GM12872 (cell line): Measurements from ENCODE around the gene ZNF443.

Experiments used
- TF ChIP-seq, protein P1 (sequence below): IDR thresholded peaks from 3 replicates; pipeline ENCODE4 v1.5.1; 2011; ENCODE audit warnings: low read depth, mild to moderate bottlenecking, low read length, moderate library complexity; ENCODE audit not compliant: insufficient read depth

ZNF443 gene

DNA sequence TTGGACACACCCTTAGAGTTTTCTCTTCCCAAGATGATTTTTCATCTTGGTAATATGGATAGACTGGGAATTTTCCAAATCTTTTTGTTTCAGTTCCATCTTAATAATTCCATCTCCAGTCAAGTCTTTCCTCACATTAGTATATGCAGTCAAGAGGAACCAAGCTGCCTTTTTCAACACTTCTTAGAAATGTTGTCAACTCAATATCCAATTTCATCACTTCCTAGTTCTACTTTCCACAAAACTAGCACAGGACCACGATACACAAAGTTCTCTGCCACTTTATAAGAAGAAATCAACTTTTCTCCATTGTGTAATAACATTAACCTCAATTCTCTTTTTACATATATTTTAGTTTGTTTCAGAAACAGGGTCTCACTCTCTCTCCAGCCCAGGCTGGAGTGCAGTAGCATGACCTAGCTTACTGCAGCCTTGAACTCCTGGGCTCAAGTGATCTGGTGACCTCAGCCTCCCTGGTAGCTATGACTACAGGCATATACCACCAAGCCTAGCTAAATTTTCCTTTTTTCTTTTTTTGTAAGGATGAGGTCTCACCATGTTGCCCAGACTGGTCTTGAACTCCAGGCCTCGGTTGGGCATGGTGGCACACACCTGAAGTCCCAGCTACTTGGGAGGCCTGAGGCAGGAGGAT lies 15.5 kb downstream of the ZNF443 start:
- TF ChIP-seq, protein P1, sequence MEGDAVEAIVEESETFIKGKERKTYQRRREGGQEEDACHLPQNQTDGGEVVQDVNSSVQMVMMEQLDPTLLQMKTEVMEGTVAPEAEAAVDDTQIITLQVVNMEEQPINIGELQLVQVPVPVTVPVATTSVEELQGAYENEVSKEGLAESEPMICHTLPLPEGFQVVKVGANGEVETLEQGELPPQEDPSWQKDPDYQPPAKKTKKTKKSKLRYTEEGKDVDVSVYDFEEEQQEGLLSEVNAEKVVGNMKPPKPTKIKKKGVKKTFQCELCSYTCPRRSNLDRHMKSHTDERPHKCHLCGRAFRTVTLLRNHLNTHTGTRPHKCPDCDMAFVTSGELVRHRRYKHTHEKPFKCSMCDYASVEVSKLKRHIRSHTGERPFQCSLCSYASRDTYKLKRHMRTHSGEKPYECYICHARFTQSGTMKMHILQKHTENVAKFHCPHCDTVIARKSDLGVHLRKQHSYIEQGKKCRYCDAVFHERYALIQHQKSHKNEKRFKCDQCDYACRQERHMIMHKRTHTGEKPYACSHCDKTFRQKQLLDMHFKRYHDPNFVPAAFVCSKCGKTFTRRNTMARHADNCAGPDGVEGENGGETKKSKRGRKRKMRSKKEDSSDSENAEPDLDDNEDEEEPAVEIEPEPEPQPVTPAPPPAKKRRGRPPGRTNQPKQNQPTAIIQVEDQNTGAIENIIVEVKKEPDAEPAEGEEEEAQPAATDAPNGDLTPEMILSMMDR = no peak

DNA sequence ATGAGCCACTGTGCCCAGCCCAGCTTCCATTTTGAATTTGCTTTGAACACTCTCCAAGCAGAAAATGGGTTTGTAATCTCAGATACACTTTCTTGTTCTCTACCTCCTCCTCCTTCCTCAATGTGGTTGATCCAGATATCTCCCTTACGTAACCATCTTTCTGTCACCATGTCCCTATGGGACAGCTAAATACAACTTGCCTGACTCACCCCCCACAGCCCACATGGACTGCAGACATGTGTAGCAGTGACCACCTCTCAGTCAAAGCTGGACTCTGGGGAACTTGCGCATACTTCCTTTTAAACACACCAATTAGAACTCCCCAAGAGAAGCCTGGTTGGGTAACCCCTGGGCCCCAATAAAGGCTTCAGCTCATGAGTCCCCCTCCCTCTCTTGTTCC lies 28.9 kb downstream of the ZNF443 start:
- TF ChIP-seq, protein P1 = no peak

DNA sequence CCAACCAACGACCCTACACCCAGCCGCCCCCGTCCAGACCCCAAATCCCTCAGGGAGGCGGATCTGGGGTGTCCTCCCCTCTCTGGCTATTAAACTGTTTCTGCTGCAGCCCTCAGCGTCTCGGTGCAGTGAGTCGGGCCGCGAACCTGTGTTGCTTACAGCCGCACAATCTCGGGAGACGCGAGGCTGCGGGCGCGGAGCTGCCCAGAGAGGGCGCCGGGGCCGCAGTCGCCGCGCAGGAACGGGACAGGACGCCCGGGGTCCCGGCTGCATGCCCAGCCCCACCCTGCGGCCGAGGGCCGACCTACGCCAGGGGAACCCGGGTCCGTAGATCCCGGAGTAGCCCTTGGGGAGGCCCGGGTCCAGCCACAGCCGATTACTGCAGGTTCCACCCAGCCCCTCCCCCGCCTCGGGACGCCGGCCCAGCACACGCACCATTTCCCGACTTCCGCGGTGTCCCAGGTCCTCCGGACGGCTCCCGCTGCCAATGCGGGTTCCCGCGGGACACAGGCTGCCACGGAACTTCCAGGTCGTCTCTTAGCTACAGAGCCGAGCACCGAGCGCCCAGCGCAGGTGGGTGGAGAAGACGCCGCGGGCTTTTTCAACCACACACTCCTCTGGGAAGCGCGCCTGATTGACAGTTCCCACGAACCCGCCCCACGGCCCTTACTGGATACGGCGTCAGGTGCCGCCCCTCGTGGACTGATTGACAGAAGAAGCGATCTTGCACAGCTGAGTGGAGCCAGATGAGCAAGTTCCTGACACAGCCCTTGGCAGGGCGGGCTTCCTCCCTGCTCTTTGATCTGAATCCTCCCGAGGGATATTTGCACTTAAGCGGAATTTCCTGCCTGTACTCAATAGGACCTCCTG lies 40.0 kb downstream of the ZNF443 start, which contains the start of gene ZNF799:
Gene ZNF799 (minus strand): TSS at position 639 of the 870 bp plus-strand sequence. CDS start 201 bp downstream, at position 438.
- TF ChIP-seq, protein P1 = no peak

DNA sequence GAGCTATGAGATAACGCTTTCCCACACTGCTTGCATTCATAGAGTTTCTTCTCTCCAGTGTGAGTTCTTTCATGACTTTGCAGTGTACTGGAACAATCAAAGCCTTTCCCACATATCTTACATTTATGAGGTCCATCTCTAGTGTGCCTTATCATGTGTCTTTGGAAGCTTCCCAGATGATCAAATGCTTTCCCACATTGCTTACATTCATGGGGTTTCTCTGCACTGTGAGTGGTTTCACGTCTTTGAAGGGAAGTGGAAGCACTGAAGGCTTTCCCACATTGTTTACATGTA lies 60.4 kb downstream of the ZNF443 start:
- TF ChIP-seq, protein P1 = no peak

DNA sequence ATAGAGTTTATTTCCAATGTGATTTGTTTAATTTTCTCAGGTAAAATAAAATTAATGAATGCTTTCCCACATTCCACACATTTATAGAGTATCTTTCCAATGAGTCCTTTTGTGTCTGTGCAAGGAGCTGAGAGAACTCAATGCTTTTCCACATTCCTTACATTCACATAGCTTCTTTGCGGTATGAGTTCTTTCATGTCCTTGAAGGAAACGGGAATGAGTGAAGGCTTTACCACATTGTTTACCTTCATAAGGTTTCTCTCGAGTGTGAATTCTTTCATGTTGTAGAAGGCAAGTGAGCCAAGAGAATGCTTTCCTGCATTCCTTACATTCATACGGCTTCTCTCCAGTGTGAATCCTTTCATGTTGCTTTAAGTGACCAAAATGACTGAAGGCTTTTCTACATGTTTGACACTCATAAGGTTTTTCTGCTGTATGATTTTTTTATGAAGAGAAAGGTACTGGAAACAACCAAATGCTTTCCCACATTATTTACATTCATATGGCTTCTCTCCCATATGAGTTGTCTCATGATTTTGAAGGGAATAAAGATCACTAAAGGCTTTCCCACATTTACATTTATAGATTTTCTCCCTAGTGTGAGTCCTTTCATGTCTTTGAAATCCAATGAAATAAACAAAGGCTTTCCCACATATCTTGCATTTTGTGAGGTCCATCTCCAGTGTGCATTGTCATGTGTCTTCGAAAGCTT lies 60.9 kb downstream of the ZNF443 start:
- TF ChIP-seq, protein P1 = no peak
